CD4-positive, alpha-beta T cell treated with Interleukin-15 for 4 hours (primary cell): ENCODE measurements around the gene PRSS22.

Experiments
- DNase-seq: peaks from one replicate; pipeline ENCODE4 v3.0.0-alpha.2; 2020; ENCODE audit warnings: low spot score

The PRSS22 gene

GRCh38 chr16:2852003-2852730 is 5.8 kb downstream of the PRSS22 start:
- DNase-seq, result no peak

- DNase-seq, result no peak
Measured at GRCh38 chr16:2848933-2849725, 8.8 kb downstream of the PRSS22 start.

GRCh38 chr16:2846511-2847310 is 11.3 kb downstream of the PRSS22 start:
- peak; percentile 14 for DNase-seq

GRCh38 chr16:2845116-2845515 is 12.9 kb downstream of the PRSS22 start:
- no peak for DNase-seq

GRCh38 chr16:2843526-2843925 is 14.4 kb downstream of the PRSS22 start:
- DNase-seq, result no peak

- DNase-seq, result peak; percentile 65
Measured at GRCh38 chr16:2842340-2843000, 15.5 kb downstream of the PRSS22 start.

GRCh38 chr16:2841606-2842339 is 16.2 kb downstream of the PRSS22 start:
- DNase-seq, result no peak

- DNase-seq, result no peak
Measured at GRCh38 chr16:2840914-2841313, 17.1 kb downstream of the PRSS22 start.

GRCh38 chr16:2839650-2840450 is 18.1 kb downstream of the PRSS22 start:
- DNase-seq, result no peak

GRCh38 chr16:2838928-2839327 is 19.0 kb downstream of the PRSS22 start:
- DNase-seq, result peak; percentile 54

GRCh38 chr16:2836646-2837508 is 21.1 kb downstream of the PRSS22 start:
- DNase-seq, result no peak

GRCh38 chr16:2835638-2836493 is 22.1 kb downstream of the PRSS22 start:
- no peak for DNase-seq

- DNase-seq, result no peak
Measured at GRCh38 chr16:2834968-2835367, 23.0 kb downstream of the PRSS22 start.

- DNase-seq, result no peak
Measured at GRCh38 chr16:2833776-2834175, 24.2 kb downstream of the PRSS22 start.

- no peak for DNase-seq
Measured at GRCh38 chr16:2831203-2831602, 26.8 kb downstream of the PRSS22 start.

GRCh38 chr16:2830355-2830695 is 27.6 kb downstream of the PRSS22 start:
- no peak for DNase-seq

GRCh38 chr16:2829501-2830354 is 28.2 kb downstream of the PRSS22 start, which contains the start of gene ZG16B:
Gene ZG16B (plus strand): TSS chr16:2830303. CDS start chr16:2830442, 139 bp downstream.
- DNase-seq, result no peak
